GM21390 (cell line): ENCODE data around the gene MAGEE2.
"Not testable (repeated sequence)": the region's sequence is repeated elsewhere in the genome, so short reads cannot be mapped to it uniquely, and the experiment has no call there.

Experiments
- ATAC-seq: cut with Tn5 transposase; IDR thresholded peaks from one replicate; pipeline ENCODE4 v1.9.1; 2021; ENCODE audit not compliant: unreplicated experiment

MAGEE2 gene, protein sequence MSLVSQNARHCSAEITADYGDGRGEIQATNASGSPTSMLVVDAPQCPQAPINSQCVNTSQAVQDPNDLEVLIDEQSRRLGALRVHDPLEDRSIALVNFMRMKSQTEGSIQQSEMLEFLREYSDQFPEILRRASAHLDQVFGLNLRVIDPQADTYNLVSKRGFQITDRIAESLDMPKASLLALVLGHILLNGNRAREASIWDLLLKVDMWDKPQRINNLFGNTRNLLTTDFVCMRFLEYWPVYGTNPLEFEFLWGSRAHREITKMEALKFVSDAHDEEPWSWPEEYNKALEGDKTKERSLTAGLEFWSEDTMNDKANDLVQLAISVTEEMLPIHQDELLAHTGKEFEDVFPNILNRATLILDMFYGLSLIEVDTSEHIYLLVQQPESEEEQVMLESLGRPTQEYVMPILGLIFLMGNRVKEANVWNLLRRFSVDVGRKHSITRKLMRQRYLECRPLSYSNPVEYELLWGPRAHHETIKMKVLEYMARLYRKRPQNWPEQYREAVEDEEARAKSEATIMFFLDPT

GRCh38 chrX:75784680-75785491 lies at the start of gene MAGEE2:
Gene MAGEE2, minus strand, starts transcription at chrX:75785254. Its CDS starts 203 bp downstream, at chrX:75785051.
- no peak for ATAC-seq

GRCh38 chrX:75786290-75786689 lies 1.2 kb upstream of the MAGEE2 start:
- no peak for ATAC-seq

GRCh38 chrX:75781611-75782010 lies 3.4 kb downstream of the MAGEE2 start:
- no peak for ATAC-seq

DNA sequence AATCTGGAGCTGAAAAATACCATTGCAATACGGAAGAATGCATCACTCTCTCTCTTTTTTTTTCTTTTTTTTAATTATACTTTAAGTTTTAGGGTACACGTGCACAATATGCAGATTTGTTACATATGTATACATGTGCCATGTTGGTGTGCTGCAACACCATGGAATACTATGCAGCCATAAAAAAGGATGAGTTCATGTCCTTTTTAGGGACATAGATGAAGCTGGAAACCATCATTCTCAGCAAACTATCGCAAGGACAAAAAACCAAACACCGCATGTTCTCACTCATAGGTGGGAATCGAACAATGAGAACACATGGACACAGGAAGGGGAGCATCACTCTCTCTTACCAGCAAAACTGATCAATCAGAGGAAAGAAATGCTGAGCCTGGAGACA lies 17.0 kb downstream of the MAGEE2 start:
- ATAC-seq, result not testable (repeated sequence)

DNA sequence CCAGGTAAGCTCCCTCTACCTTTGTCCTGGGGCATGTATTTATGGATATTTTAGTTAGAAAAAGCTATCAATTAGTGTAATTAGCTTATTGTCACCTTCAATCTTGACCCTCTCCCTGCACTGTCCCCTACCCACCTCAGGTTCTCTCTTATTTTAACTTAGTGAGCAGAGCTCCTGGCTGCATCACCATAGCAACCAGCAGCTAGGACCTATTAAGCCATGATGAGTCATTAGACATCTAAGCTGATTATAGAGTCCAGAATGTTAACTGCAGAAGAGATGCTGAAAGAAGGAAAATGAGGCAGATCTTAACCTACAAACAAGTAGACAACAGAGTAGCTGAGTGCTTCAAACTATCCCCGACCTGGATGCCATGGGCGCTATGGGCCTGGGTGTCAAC lies 36.6 kb downstream of the MAGEE2 start:
- no peak for ATAC-seq

DNA sequence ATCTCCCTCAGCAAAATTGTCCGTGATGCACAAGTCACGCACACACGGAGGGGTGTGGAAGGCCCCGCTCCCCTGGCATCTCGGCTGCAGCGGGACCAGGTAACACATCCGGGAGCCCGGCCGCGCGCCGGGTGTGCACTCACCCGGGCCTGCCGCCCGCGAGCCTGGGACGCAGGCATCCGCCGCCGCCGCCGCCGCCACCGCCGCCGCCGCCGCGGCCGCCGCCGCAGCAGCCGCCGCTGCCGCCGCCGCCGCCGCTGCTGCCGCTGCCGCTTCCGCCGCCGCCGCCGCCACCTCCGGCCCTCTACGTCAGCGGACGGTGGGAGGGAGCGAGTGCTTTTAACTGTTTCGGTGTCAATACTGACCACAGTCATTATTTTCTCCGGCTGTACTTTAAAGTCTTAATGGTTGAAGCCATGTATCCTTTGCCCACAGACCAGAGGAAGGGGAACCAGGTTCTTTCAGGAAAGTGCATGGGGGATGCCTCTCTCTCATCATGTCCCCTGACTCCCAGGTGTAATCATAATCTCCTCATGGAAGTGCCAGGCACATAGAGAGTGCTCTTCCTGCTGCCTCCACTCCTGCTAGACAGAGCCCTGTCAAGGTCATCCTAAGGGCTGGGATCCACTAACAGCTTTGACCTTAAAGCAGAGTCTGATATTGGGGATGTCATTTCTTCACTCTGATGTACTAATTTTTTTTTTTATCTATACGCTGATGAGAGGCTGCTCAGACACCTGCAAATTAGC lies 38.0 kb downstream of the MAGEE2 start:
- peak; percentile 80 for ATAC-seq
